Trophoblast cell (in vitro differentiated cells and primary cell): Measurements from ENCODE around the gene UBL7.

Experiments used
- DNase-seq, 2 donors: peaks; one replicate each; pipeline ENCODE4 v3.0.0-alpha.2; 2016
- H2AFZ ChIP-seq: 2 replicates; pipeline ENCODE4 v1.6.1; 2013; ENCODE audit warnings: low read length, moderate library complexity, mild to moderate bottlenecking; ENCODE audit not compliant: insufficient read depth, poor library complexity
- H2AK5ac ChIP-seq: 2 replicates; pipeline ENCODE4 v1.6.1; 2013; ENCODE audit warnings: mild to moderate bottlenecking, low read length
- H2BK120ac ChIP-seq: 2 replicates; pipeline ENCODE4 v1.6.1; 2013; ENCODE audit warnings: low read length, mild to moderate bottlenecking, moderate library complexity; ENCODE audit not compliant: insufficient read depth, poor library complexity
- H2BK12ac ChIP-seq: 2 replicates; pipeline ENCODE4 v1.6.1; 2013; ENCODE audit warnings: mild to moderate bottlenecking, low read length, moderate library complexity
- H2BK5ac ChIP-seq: 2 replicates; pipeline ENCODE4 v1.6.1; 2013; ENCODE audit warnings: low read length, low read depth, moderate library complexity, mild to moderate bottlenecking; ENCODE audit not compliant: poor library complexity
- H3K14ac ChIP-seq: 2 replicates; pipeline ENCODE4 v1.6.1; 2013; ENCODE audit warnings: mild to moderate bottlenecking, low read length
- H3K18ac ChIP-seq: 2 replicates; pipeline ENCODE4 v1.6.1; 2013; ENCODE audit warnings: mild to moderate bottlenecking, low read length
- H3K23ac ChIP-seq: 2 replicates; pipeline ENCODE4 v1.6.1; 2013; ENCODE audit warnings: low read length
- H3K27ac ChIP-seq: 2 replicates; pipeline ENCODE4 v1.5.1; 2013; ENCODE audit warnings: low read depth, mild to moderate bottlenecking, inconsistent platforms, low read length, moderate library complexity
- H3K27me3 ChIP-seq: 2 replicates; pipeline ENCODE4 v1.6.1; 2013; ENCODE audit warnings: inconsistent platforms, mild to moderate bottlenecking, low read length, moderate library complexity; ENCODE audit not compliant: insufficient read depth
- H3K36me3 ChIP-seq, 2 experiments: 1 replicate in 1 of 2; 2 replicates in 1 of 2; pipeline ENCODE4 v1.6.1; 2013; ENCODE audit warnings: low read length in 2 of 2, mild to moderate bottlenecking in 2 of 2, moderate library complexity in 1 of 2; ENCODE audit not compliant: insufficient read depth in 2 of 2, control insufficient read depth in 1 of 2
- H3K4ac ChIP-seq: 2 replicates; pipeline ENCODE4 v1.6.1; 2013; ENCODE audit warnings: low read depth, mild to moderate bottlenecking, low read length, moderate library complexity
- H3K4me1 ChIP-seq, 2 experiments: 1 replicate in 1 of 2; 2 replicates in 1 of 2; pipeline ENCODE4 v1.6.1; 2013; ENCODE audit warnings: low read length in 2 of 2, mild to moderate bottlenecking in 2 of 2, moderate library complexity in 1 of 2; ENCODE audit not compliant: insufficient read depth in 2 of 2, control insufficient read depth in 1 of 2
- H3K4me2 ChIP-seq: 2 replicates; pipeline ENCODE4 v1.6.1; 2013; ENCODE audit warnings: inconsistent platforms, mild to moderate bottlenecking, low read length, moderate library complexity
- H3K4me3 ChIP-seq: 2 replicates; pipeline ENCODE4 v1.5.1; 2013; ENCODE audit warnings: mild to moderate bottlenecking, low read depth, low read length, inconsistent platforms
- H3K79me1 ChIP-seq: one replicate; pipeline ENCODE4 v1.6.1; 2013; ENCODE audit warnings: low read length
- H3K79me2 ChIP-seq: 2 replicates; pipeline ENCODE4 v1.6.1; 2013; ENCODE audit warnings: low read length, mild to moderate bottlenecking; ENCODE audit not compliant: control insufficient read depth, insufficient read depth, poor library complexity
- H3K9ac ChIP-seq: 2 replicates; pipeline ENCODE4 v1.6.1; 2013; ENCODE audit warnings: mild to moderate bottlenecking, low read length
- H3K9me3 ChIP-seq: 2 replicates; pipeline ENCODE4 v1.6.1; 2013; ENCODE audit warnings: low read depth, mild to moderate bottlenecking, control low read depth, inconsistent platforms, low read length; ENCODE audit not compliant: insufficient read depth
- H4K12ac ChIP-seq: 2 replicates; pipeline ENCODE4 v1.6.1; 2013; ENCODE audit warnings: low read depth, mild to moderate bottlenecking, low read length, moderate library complexity
- H4K8ac ChIP-seq: 2 replicates; pipeline ENCODE4 v1.6.1; 2013; ENCODE audit warnings: low read depth, mild to moderate bottlenecking, low read length, moderate library complexity
- H4K91ac ChIP-seq: one replicate; pipeline ENCODE4 v1.6.1; 2013; ENCODE audit warnings: low read depth, mild to moderate bottlenecking, low read length, moderate library complexity
- WGBS: extraction: QIAGEN DNeasy Blood & Tissue Kit; methylation state at CpG from one replicate; pipeline ENCODE4 v1.1.7; 2013; ENCODE audit warnings: missing lambda C conversion rate; ENCODE audit not compliant: insufficient read length, insufficient coverage; ENCODE audit errors: extremely low coverage; 5-methylcytosine and 5-hydroxymethylcytosine counted together

The UBL7 gene

DNA sequence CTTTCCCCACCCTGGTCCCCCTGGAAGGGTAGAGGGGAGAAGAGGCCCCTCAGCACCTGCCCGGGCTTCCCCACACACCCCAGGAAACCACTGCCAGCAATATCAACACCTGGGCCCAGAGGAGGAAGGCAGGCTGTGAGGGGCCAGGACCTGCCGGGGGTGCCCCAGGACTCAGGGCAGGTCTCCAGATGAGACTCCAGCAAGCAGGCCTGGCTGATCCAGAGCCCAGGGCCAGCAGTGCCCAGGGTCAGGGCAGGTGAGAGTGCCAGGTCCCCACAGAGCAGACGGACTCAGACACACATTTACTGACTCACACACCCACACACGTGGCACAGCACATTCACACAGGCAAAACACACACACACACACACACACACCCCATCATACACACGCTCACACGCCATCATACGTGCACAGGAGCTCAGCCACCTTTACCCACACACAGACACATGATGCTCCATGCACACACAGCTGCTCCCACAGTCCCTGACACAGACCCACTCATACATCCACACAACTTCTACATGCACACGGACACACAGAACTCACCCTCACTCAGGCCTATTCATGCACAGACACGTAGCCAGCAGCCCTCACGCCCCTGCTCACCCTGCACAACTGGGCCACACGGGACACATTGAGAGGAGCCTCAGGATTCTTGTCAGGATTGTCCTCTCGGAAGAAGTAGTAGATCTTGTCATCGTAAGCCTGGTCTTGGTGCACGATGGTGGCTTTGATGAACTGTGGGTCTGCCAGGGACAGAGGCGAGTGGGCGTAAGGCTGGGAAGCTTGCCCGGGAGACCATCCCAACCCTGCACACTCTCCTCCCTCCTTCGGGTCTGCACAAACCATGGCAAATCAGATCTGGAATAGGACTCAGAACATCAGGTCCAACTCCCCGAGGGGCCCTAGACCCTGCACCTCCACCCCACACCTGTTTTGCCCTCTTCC, 44.7 kb downstream of the UBL7 start:
- no peak overlapping the region for H3K27ac ChIP-seq
- peaks cover 36 to 43% of the 10 kb centered on the region in 2 experiments for H3K4me1 ChIP-seq
- H2AFZ ChIP-seq: no peak overlapping the region
- no peak overlapping the region for H3K4me3 ChIP-seq
- H2BK5ac ChIP-seq: no peak overlapping the region
- H3K14ac ChIP-seq: no peak overlapping the region
- no peak overlapping the region for H2BK12ac ChIP-seq
- H3K79me2 ChIP-seq: peaks cover 10% of the 10 kb centered on the region
- H3K36me3 ChIP-seq: peaks cover 58 to 66% of the 10 kb centered on the region in 2 experiments
- no peak overlapping the region for H3K23ac ChIP-seq
- no peak overlapping the region for H3K4me2 ChIP-seq
- H3K9ac ChIP-seq: no peak overlapping the region
- H4K91ac ChIP-seq: no peak overlapping the region
- H3K18ac ChIP-seq: no peak overlapping the region
- no peak overlapping the region for H2AK5ac ChIP-seq
- no peak overlapping the region for H4K8ac ChIP-seq
- no CpG with 5 or more reads among the region's 19 CpGs for WGBS
- no peak overlapping the region for H4K12ac ChIP-seq
- no peak for DNase-seq
- H3K27me3 ChIP-seq: no peaks in the 10 kb centered on the region
- no peak overlapping the region for H2BK120ac ChIP-seq
- H3K9me3 ChIP-seq: no peaks in the 10 kb centered on the region
- no peak overlapping the region for H3K4ac ChIP-seq
- H3K79me1 ChIP-seq: peaks cover 20% of the 10 kb centered on the region

DNA sequence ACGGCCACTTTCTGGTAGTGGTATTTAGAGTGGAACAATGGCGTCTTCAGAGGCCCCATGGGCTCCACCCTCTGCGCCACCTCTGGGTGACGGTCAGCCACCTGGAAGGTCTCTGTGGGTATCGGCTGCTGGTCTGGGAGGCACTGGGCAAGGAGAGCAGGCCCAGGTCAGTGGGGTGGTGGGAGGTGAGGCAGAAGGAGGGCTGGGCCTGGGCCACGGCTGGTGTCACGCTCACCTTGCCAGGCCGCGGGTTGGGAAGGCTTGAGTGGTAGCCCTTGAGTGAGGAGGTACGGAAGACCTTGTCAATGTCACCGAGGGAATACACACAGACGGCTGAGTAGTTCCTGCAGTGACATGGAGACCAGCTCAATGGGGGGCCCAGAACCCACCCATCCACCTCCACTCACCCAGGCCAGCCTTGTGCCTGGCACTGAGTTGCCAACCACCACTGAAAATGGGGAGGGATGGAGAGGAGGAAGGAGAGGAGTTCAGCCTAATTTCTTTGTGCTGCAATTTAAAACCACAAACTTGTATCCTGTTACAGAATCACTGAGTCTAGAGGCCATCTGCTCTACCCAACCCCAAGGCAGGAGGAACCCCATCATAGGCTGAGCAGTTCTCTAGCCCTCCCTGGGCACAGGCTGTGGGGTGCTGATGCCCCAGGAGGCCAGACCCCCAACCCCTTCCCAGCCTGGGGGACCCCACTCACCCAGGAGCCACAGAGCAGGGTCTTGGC, 46.2 kb downstream of the UBL7 start:
- Histone ChIP-seq H2BK12ac (peak overlapping the region; percentile 8), H4K12ac (peak overlapping the region; percentile 31), H3K79me1 (peaks cover 13% of the 10 kb centered on the region), H2AK5ac (no peak overlapping the region), H3K9ac (no peak overlapping the region), H2BK5ac (no peak overlapping the region), H3K4me1 (peaks cover 25 to 30% of the 10 kb centered on the region in 2 experiments), H4K91ac (peak overlapping the region; percentile 11), H3K27me3 (no peaks in the 10 kb centered on the region), H2AFZ (no peak overlapping the region), H3K36me3 (peaks cover 72 to 79% of the 10 kb centered on the region in 2 experiments), H3K23ac (no peak overlapping the region), H4K8ac (no peak overlapping the region), H3K14ac (peak overlapping the region; percentile 12), H3K4me3 (no peak overlapping the region), H3K27ac (no peak overlapping the region), H3K4ac (no peak overlapping the region), H2BK120ac (no peak overlapping the region), H3K18ac (peak overlapping the region; percentile 47), H3K79me2 (peaks cover 3% of the 10 kb centered on the region), H3K4me2 (no peak overlapping the region), H3K9me3 (no peaks in the 10 kb centered on the region)
- DNase-seq: no peak
- WGBS: no CpG with 5 or more reads among the region's 12 CpGs

DNA sequence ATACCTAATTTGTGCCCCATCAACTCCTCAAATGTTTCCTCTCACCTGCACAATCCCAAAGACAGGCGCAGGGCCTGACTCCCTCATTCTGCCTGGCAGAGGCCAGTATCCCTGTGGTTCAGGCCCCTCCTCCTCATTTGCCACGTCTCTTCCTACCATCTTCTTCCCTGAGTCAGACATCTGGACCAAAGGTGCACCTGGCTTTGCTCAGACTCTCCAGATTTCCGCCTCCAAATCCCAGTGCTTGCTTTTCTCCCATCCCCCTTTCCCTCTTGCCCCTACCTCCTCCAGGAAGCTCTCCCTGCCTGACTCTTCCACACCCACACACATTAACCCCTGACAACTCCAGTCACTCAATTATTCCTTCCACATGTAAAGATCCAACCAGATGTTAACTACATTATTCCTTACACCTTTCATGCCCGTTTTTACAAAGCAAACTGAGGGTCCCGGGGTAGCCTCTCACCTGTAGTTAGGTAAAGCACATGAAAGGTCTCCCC, 46.8 kb downstream of the UBL7 start:
- no CpG with 5 or more reads among the region's 5 CpGs for WGBS

DNA sequence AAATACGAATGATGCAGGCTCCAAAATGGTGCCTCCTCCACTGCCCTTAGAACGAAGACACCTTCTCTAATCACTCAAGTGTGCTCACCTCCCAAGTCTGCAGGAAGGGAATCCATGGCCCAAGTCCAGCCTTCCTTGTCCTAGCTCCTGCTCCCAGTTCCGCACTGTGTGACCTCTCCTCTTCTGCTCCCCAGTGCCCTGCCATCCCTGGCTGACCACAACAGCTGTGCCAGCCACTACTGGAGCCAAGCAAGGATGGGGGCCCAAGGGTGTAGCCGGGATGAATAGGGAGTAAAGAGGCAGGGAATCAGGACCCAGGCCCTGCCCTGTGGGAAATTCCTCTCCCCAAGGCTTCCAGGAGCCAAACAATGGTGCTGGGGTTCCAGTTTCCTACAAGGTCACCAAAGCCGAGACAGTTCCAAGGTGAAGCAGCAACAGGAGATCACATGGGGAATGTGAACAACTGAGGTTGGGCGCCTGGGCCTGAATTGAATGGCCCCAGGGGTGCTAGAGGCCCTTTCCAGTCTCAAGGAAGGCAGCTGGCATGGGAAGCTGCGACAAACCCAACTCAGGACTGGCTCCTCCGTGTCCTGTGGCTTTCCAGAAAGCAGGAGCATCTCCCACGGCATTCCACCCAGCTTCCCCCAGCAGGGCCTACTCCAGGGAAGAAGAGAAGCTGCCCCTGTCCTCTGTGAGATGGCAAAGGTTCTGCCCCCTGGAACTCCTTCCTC, 47.4 kb downstream of the UBL7 start:
- H2AFZ ChIP-seq: no peak overlapping the region
- no peaks in the 10 kb centered on the region for H3K9me3 ChIP-seq
- no peak overlapping the region for H3K27ac ChIP-seq
- no peak overlapping the region for H2BK5ac ChIP-seq
- H3K23ac ChIP-seq: no peak overlapping the region
- H3K36me3 ChIP-seq: peaks cover 72 to 77% of the 10 kb centered on the region in 2 experiments
- peaks cover 19 to 20% of the 10 kb centered on the region in 2 experiments for H3K4me1 ChIP-seq
- H4K8ac ChIP-seq: no peak overlapping the region
- H2AK5ac ChIP-seq: peak overlapping the region; percentile 44
- H3K9ac ChIP-seq: no peak overlapping the region
- no peak overlapping the region for H4K12ac ChIP-seq
- H3K18ac ChIP-seq: peak overlapping the region; percentile 47
- DNase-seq: no peak
- H3K4ac ChIP-seq: no peak overlapping the region
- H2BK120ac ChIP-seq: no peak overlapping the region
- no peaks in the 10 kb centered on the region for H3K27me3 ChIP-seq
- peaks cover 6% of the 10 kb centered on the region for H3K79me1 ChIP-seq
- no peak overlapping the region for H3K4me3 ChIP-seq
- H3K14ac ChIP-seq: peak overlapping the region; percentile 21
- no peak overlapping the region for H3K4me2 ChIP-seq
- no peaks in the 10 kb centered on the region for H3K79me2 ChIP-seq
- no peak overlapping the region for H4K91ac ChIP-seq
- peak overlapping the region; percentile 51 for H2BK12ac ChIP-seq
- WGBS: no CpG with 5 or more reads among the region's 9 CpGs

More for the DNA sequence above, 46.8 kb downstream of the UBL7 start:
- Histone ChIP-seq H4K12ac (no peak overlapping the region), H3K4me2 (no peak overlapping the region), H3K14ac (no peak overlapping the region), H2AFZ (no peak overlapping the region), H3K18ac (no peak overlapping the region), H3K23ac (no peak overlapping the region), H4K91ac (peak overlapping the region; percentile 11), H3K9me3 (no peaks in the 10 kb centered on the region), H3K27ac (no peak overlapping the region), H3K9ac (no peak overlapping the region), H4K8ac (no peak overlapping the region), H2BK5ac (no peak overlapping the region), H3K79me1 (peaks cover 12% of the 10 kb centered on the region), H3K4ac (no peak overlapping the region), H3K79me2 (no peaks in the 10 kb centered on the region), H3K4me1 (peaks cover 25 to 26% of the 10 kb centered on the region in 2 experiments), H2BK12ac (no peak overlapping the region), H2AK5ac (no peak overlapping the region), H2BK120ac (no peak overlapping the region), H3K27me3 (no peaks in the 10 kb centered on the region), H3K4me3 (no peak overlapping the region), H3K36me3 (peaks cover 72 to 79% of the 10 kb centered on the region in 2 experiments)
- peak; percentile 65 to 81 for DNase-seq
